ENCODE data around the gene TET2.
A peak's percentile ranks its signal among the peaks of the same experiment; 100 is the strongest.

The TET2 gene

DNA sequence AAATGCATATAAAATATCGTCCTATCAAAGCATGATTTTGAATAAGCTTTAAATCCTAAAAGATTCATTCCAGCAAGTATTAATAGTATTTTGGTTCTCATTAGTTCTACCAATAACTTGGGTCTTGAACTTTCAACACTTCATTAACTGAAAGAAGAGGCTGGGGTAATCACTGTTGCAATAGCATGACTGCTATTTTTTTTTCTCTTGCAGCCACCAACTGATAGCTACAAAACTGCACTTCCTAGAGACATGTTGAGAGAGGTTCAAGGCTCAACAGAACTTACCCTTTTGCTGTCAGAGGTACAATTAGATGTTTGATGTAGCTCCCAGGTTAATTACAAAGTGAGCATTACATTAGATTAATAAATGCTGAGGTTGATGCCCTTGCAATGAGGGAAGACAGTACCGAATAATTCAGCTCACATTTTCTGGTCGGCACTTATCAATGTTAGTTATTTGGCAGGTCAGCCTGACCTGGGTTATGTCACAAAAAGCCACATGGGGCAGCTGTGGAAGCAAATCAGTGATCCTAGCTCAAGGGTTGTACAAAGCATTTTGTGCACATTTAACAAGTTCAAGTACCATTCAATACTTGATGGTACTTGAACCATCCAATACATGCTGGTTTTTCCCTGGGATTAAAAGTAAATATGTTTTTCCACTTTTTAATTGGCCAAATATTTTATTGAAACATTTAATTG lies 29.9 kb upstream of the TET2 start:
- Histone ChIP-seq H3K36me3 (ENCODE audit: insufficient read depth, insufficient read length, low read length) (no peaks in the 10 kb centered on the region), H3K9ac (ENCODE audit: insufficient read length, low read depth) (no peak overlapping the region), H3K27me3 (ENCODE audit: insufficient read depth, insufficient read length) (no peaks in the 10 kb centered on the region), H3K9me3 (ENCODE audit: insufficient read depth, low read length) (no peaks in the 10 kb centered on the region), H3K4me1 (ENCODE audit: insufficient read depth, insufficient read length) (no peaks in the 10 kb centered on the region), H3K4me3 (ENCODE audit: insufficient read length, low read depth) (no peak overlapping the region)
- no peak for DNase-seq (ENCODE audit: low read depth, low spot score)
- TF ChIP-seq ZNF274 (IDR thresholded peaks at IDR 0.05; ENCODE audit: low read depth, low read length): no peak
- TF ChIP-seq SUZ12 (IDR thresholded peaks at IDR 0.05; ENCODE audit: extremely low read depth, insufficient read depth, insufficient read length): no peak
- no peak for TF ChIP-seq YY1 (IDR thresholded peaks at IDR 0.05; ENCODE audit: insufficient read depth, insufficient read length)

GRCh38 chr4:105119356-105119755 lies 27.3 kb upstream of the TET2 start:
- no peak for DNase-seq (ENCODE audit: low read depth, low spot score)
- no peaks in the 10 kb centered on the region for H3K9me3 ChIP-seq (ENCODE audit: insufficient read depth, low read length)
- H3K27me3 ChIP-seq (ENCODE audit: insufficient read depth, insufficient read length): no peaks in the 10 kb centered on the region
- H3K4me1 ChIP-seq (ENCODE audit: insufficient read depth, insufficient read length): no peaks in the 10 kb centered on the region
- no peak overlapping the region for H3K4me3 ChIP-seq (ENCODE audit: insufficient read length, low read depth)
- H3K9ac ChIP-seq (ENCODE audit: insufficient read length, low read depth): no peak overlapping the region
- no peak for TF ChIP-seq SUZ12 (IDR thresholded peaks at IDR 0.05; ENCODE audit: extremely low read depth, insufficient read depth, insufficient read length)
- H3K36me3 ChIP-seq (ENCODE audit: insufficient read depth, insufficient read length, low read length): no peaks in the 10 kb centered on the region

GRCh38 chr4:105120626-105121025 lies 26.1 kb upstream of the TET2 start:
- Histone ChIP-seq H3K27me3 (ENCODE audit: insufficient read depth, insufficient read length) (no peaks in the 10 kb centered on the region), H3K4me1 (ENCODE audit: insufficient read depth, insufficient read length) (no peaks in the 10 kb centered on the region), H3K36me3 (ENCODE audit: insufficient read depth, insufficient read length, low read length) (no peaks in the 10 kb centered on the region), H3K4me3 (ENCODE audit: insufficient read length, low read depth) (no peak overlapping the region), H3K9me3 (ENCODE audit: insufficient read depth, low read length) (no peaks in the 10 kb centered on the region), H3K9ac (ENCODE audit: insufficient read length, low read depth) (no peak overlapping the region)
- no peak for DNase-seq (ENCODE audit: low read depth, low spot score)
- TF ChIP-seq SUZ12 (IDR thresholded peaks at IDR 0.05; ENCODE audit: extremely low read depth, insufficient read depth, insufficient read length): no peak
- no peak for TF ChIP-seq YY1 (IDR thresholded peaks at IDR 0.05; ENCODE audit: insufficient read depth, insufficient read length)
- TF ChIP-seq ZNF274 (IDR thresholded peaks at IDR 0.05; ENCODE audit: low read depth, low read length): no peak

DNA sequence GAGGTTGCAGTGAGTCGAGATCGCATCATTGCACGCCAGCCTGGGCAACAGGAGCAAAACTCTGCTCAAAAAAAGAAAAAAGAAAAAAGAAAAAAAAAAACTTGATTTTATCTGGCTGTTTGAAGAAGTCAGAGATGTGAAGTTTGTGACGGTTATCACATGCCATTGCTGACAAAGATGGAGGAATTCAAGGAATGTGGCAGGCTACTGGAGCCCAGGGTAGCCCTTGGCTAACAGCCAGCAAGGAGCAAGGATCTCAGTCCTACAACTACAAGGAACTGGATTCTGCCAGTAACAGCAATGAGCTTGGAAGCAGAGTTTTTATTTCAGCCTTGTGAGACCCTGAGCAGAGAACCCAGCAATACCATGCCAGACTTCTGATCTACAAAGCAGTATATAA lies 24.3 kb upstream of the TET2 start:
- H3K4me3 ChIP-seq (ENCODE audit: insufficient read length, low read depth): no peak overlapping the region
- no peaks in the 10 kb centered on the region for H3K4me1 ChIP-seq (ENCODE audit: insufficient read depth, insufficient read length)
- TF ChIP-seq YY1 (IDR thresholded peaks at IDR 0.05; ENCODE audit: insufficient read depth, insufficient read length): no peak
- TF ChIP-seq SUZ12 (IDR thresholded peaks at IDR 0.05; ENCODE audit: extremely low read depth, insufficient read depth, insufficient read length): no peak
- TF ChIP-seq ZNF274 (IDR thresholded peaks at IDR 0.05; ENCODE audit: low read depth, low read length): no peak
- H3K27me3 ChIP-seq (ENCODE audit: insufficient read depth, insufficient read length): no peaks in the 10 kb centered on the region
- H3K36me3 ChIP-seq (ENCODE audit: insufficient read depth, insufficient read length, low read length): no peaks in the 10 kb centered on the region
- H3K9ac ChIP-seq (ENCODE audit: insufficient read length, low read depth): no peak overlapping the region
- peak; percentile 60 for DNase-seq (ENCODE audit: low read depth, low spot score)
- H3K9me3 ChIP-seq (ENCODE audit: insufficient read depth, low read length): no peaks in the 10 kb centered on the region

DNA sequence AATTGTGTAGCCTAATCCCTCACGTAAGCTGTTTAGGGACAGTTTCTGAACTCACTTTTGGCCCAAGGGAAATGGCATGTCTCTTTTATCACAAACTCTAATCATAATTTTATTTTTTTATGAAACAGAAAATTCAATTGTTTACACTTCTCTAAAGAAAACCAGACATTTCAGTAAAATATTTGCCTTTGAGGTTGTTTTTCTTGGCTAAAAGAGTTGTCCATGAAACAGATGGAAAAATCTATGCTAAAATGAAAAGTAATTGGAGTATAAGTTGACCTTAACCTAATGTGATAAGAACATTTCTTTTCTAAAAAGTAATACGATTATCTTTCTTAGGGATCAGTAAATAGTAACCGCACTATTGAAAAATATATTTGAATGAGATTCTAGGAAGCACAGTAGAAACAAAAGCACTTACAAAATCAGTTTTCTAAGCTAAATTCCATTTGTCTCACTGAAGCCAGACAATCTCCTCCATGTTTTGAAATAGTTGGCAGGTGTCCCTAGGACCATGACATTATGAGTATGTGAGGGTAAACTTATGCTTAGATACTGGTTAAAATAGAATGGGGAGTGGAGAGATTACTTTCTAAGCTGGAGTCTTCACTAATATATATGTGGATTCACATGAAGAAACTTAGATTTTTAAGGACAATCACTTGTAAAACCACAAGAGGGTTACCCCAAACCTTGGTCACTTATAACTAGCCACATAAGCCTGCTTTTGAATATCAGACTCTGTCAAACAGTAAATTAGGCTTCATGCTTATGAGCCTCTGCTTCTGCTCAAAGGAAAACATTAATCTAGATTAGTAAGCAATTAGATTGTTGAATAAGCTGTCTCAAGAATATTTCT lies 20.1 kb upstream of the TET2 start:
- Histone ChIP-seq H3K9me3 (ENCODE audit: insufficient read depth, low read length) (no peaks in the 10 kb centered on the region), H3K27me3 (ENCODE audit: insufficient read depth, insufficient read length) (no peaks in the 10 kb centered on the region), H3K9ac (ENCODE audit: insufficient read length, low read depth) (no peak overlapping the region), H3K36me3 (ENCODE audit: insufficient read depth, insufficient read length, low read length) (no peaks in the 10 kb centered on the region), H3K4me3 (ENCODE audit: insufficient read length, low read depth) (no peak overlapping the region), H3K4me1 (ENCODE audit: insufficient read depth, insufficient read length) (no peaks in the 10 kb centered on the region)
- TF ChIP-seq YY1 (IDR thresholded peaks at IDR 0.05; ENCODE audit: insufficient read depth, insufficient read length) (no peak), SUZ12 (IDR thresholded peaks at IDR 0.05; ENCODE audit: extremely low read depth, insufficient read depth, insufficient read length) (no peak), ZNF274 (IDR thresholded peaks at IDR 0.05; ENCODE audit: low read depth, low read length) (no peak)
- no peak for DNase-seq (ENCODE audit: low read depth, low spot score)

DNA sequence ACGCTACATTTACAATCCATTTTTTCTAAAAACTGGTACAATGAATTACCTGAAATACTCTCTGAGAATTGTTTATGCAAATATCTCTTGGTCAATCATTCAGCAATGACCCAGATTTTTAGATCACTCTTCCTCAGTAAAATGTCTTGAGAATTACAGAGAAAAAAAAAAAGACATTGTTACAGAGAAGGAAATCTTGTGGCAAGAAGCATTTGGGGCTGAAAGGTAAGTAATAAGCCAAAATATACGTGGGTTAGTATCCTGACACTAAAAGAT lies 19.6 kb upstream of the TET2 start:
- Histone ChIP-seq H3K9me3 (ENCODE audit: insufficient read depth, low read length) (no peaks in the 10 kb centered on the region), H3K27me3 (ENCODE audit: insufficient read depth, insufficient read length) (no peaks in the 10 kb centered on the region), H3K4me1 (ENCODE audit: insufficient read depth, insufficient read length) (no peaks in the 10 kb centered on the region), H3K9ac (ENCODE audit: insufficient read length, low read depth) (no peak overlapping the region), H3K36me3 (ENCODE audit: insufficient read depth, insufficient read length, low read length) (no peaks in the 10 kb centered on the region), H3K4me3 (ENCODE audit: insufficient read length, low read depth) (no peak overlapping the region)
- no peak for DNase-seq (ENCODE audit: low read depth, low spot score)
- no peak for TF ChIP-seq SUZ12 (IDR thresholded peaks at IDR 0.05; ENCODE audit: extremely low read depth, insufficient read depth, insufficient read length)
- no peak for TF ChIP-seq YY1 (IDR thresholded peaks at IDR 0.05; ENCODE audit: insufficient read depth, insufficient read length)
- no peak for TF ChIP-seq ZNF274 (IDR thresholded peaks at IDR 0.05; ENCODE audit: low read depth, low read length)

DNA sequence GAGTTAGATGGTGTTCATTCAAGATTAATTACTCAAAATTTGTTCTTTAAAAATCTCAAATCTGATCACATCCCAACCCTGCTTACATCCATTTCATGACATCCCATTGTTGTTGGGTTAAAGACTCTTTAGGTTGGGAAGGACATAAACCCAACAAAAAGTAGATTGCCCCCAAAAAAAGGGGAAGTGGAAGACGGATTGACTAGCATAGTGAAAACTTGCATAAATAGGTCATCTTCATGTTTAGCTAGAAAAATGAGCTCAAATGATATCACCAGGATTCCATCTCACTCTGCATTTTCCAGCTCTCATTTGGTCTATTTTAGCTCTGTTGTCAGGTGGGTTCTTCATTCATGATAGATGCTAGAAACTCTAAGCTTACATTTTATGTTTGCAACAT lies 18.5 kb upstream of the TET2 start:
- Histone ChIP-seq H3K4me1 (ENCODE audit: insufficient read depth, insufficient read length) (no peaks in the 10 kb centered on the region), H3K9me3 (ENCODE audit: insufficient read depth, low read length) (no peaks in the 10 kb centered on the region), H3K9ac (ENCODE audit: insufficient read length, low read depth) (no peak overlapping the region), H3K4me3 (ENCODE audit: insufficient read length, low read depth) (no peak overlapping the region), H3K27me3 (ENCODE audit: insufficient read depth, insufficient read length) (no peaks in the 10 kb centered on the region), H3K36me3 (ENCODE audit: insufficient read depth, insufficient read length, low read length) (no peaks in the 10 kb centered on the region)
- TF ChIP-seq ZNF274 (IDR thresholded peaks at IDR 0.05; ENCODE audit: low read depth, low read length) (no peak), SUZ12 (IDR thresholded peaks at IDR 0.05; ENCODE audit: extremely low read depth, insufficient read depth, insufficient read length) (no peak), YY1 (IDR thresholded peaks at IDR 0.05; ENCODE audit: insufficient read depth, insufficient read length) (no peak)
- DNase-seq (ENCODE audit: low read depth, low spot score): no peak
